Kidney tubule cell (primary cell): ENCODE results near the gene MZF1.

Experiments
- DNase-seq: peaks from one replicate; pipeline ENCODE4 v3.0.0-alpha.2; 2018; ENCODE audit warnings: low spot score

The MZF1 gene

DNA sequence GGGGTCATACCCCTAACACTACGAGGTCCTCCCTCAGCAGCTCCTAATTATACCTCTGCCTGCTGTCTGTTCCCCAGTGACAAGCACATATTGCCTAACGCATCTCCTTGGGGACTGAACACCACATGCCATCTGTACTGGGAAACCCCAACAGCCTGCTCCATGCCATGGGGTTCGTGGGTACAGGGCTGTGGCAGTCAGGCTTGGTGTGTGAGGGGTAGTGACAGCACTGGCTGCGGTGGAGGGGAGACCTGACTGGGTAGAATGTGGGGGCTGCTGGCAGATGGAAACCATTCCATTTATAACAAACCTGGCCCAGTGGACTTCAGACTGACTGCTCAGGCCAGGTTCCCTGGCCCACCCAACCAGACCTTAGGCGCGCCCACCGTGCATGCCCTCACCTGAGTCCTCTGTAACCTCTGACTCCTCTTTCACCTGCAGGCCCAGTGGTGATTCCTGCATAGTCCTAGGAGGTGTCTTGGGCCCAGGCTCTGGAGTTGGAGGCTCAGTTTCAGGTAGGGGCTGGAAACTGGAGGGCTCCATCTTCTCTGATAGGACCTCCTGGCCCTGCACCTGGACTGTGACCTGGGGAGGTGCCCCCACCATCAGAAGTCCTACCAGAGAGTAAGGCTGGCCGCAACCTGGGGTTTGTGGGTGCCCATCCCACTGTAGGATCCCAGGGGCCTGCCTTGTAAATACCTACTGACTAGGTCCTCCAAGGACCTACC is 3.0 kb downstream of the MZF1 start:
- DNase-seq = no peak

DNA sequence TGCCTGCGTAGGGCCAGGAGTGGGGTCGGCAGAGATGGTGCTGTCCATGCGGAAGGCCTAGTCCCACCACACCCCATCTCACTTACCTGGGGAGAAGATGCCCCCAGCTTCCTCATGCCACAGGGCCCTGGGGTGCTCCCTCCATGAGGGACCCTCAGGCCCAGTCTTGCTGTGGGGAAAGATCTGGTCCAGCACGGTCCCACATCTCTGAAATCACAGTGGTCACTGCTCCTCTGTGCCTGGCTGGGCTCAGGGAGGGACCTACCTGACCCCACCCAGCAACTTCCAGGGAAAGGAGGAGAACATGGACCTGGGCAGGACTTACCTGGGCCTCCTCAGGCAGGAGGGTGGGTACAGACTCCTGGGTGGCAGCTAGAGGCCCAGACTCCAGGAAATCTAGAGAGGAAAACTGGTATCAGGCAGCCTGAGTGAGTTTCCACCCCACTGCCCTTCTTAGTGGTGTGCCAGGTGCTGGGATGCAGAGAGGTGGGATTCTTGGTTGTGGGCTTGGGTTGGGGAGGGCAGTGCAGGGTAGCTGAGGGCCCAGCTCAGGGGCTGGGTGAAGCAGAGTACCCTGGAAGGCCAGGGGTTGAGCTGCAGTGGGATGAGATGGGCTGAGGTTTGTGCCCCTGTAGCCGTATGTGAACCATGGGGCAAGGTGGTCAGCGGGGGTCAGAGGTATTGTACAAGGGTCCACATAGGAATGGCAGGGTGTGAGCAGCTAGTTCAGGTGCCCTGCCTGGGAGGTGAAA is 3.8 kb downstream of the MZF1 start:
- DNase-seq = no peak

DNA sequence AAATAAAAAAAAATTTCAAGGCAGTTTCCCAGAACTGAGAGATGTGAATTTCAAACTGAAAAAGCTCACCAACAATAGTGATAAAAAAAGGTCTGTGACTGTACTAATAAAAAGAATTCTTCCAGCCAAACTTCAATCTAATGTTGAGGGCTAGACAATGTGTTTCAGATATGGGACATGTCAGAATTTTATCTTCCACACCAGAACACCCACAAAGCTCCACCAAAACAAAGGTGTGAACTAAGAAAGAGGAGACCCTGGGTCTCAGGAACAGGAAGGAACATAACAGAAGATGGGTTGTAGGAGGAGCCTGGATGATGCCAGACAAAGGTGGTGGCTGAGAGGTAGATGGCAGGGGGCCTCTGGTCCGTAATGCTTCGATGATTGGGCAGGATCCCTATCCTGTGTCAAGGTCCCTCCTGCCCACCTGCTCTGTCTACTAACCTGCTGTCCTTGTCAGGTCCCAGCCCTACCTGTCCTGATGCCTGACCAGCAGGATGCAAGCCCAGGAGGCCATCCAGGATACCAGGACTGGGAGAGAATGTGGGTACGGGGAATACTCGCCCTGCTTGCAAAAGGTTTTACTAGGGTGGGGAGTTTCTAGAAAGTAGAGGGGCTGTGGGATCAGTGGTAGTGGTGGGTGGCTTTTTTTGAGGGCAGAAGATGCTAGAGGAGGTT is 4.5 kb downstream of the MZF1 start:
- no peak for DNase-seq

DNA sequence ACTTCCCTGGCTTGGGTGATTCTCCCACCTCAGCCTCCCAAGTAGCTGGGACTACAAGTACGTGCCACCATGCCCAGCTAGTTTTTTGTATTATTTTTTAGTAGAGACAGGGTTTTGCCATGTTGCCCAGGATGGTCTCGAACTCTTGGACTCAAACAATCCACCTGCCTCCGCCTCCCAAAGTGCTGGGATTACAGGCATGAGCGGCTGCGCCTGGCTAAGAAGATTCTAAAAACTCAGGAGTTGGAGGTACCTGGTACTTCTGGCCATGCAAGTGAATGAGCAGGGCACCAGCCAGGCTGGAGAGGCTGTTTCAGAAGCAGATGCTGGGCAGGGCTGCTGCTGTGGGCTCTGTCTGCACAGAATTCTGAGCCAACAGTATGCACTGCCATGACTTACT is 6.1 kb downstream of the MZF1 start:
- DNase-seq = no peak

DNA sequence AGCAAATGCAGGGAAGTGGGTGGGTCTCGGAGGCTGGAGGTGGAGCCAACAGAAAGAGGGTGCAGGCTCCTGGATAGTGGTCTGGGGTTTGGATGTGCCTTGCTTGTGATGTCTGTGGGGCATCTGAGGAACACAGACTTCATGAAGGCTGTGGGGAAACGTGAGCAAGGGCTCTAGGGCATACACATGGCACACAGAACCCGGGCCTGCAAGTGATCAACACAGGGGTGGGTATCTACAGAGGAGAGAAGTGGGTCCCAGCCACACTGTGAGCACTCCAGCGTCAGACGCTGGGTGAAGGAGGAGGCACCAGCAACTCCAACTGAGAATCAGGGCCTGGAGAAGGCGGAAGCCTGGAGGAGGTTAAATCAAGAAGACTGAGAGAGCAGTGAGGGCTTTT is 9.3 kb downstream of the MZF1 start:
- DNase-seq = no peak

DNA sequence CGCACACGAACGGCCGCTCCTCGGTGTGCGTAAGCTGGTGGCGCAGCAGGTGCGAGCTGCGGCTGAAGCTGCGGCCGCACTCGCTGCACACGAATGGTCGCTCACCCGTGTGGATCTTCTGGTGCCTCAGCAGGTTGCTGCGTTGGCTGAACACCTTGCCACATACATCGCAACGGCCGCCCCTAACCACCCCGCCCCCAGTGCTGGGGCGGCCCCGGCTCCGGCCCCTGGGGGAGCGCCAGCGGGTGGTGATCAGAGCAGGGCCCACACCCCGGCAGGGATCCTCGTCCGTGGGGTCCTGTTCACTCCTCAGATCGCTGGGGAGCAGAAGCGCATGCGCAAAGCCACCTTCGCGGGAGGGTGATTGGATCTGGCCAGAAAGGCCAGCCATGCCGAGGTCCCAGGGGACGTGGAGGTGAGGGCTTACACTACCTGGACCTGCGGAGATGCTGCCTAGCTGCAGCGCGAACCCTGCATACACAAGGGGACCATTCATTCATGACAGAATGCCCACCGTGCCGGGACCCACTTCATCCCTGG is 10.0 kb downstream of the MZF1 start:
- peak; percentile 59 for DNase-seq

DNA sequence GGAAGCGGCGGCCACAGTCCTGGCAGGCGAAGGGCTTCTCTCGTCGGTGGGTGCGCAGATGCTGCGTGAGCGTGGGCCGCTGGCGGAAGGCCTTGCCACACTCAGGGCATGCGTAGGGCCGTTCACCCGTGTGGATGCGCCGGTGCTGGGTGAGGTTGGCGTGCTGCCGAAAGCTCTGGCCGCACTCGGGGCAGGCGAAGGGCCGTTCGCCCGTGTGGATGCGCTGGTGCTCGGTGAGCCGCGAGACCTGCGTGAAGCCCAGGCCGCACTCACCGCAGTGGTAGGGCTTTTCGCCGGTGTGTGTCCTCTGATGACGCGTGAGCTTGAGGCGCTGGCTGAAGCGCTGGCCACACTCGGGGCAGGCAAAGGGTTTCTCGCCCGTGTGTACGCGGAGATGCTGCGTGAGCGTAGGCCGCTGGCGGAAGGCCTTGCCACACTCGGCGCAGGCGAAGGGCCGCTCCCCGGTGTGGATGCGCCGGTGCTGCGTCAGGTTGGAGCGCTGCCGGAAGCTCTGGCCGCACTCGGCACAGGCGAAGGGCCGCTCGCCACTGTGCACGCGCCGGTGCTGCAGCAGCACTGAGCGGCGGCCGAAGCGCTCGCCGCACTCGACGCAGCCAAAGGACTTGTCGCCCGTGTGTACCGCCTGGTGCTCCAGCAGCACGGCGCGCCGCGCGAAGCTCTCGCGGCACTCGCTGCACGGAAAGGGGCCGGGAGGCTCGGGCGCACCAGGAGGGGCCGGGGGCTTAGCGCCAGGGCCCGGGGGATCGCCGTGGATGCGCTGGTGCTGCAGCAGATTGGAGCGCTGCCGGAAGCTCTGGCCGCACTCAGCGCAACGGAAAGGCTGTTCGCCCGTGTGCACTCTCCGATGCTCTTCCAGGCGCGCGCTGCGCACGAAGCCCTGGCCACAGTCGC is 10.8 kb downstream of the MZF1 start:
- peak; percentile 61 for DNase-seq

DNA sequence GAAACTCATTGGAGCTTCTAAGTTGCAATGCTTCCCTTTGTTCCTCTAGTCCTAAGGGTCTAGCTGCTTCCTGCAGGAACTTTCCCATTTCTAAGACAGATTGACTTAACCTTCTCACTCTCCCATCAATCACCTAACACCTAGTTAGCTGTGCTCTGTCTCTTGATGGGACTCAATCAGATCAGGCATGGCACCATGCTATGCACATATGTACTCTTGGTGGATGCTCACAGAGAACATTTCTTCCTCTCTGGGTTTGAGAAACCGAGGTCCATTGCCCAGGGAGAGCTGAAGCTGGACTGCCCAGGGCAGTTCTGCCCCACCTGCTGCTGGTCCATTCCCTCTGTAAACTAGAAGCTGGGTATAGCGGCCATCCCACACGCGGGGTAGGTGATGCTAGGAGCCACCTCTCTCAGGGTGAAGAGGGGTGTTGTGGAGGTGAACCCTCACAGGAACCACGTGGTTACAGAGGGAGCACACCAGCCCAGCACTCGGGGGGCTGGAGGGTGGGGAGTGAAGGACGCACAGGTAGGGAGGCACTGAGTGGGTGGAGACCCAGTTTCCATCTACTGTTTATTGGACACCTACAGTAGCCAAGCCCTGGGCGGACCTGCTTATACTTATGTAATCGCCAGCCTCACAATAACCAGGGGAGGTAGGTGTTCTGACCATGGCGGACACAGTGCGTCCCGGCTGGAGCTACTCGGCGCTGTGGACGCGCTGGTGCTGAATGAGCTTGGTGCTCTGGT is 11.6 kb downstream of the MZF1 start:
- DNase-seq = no peak

DNA sequence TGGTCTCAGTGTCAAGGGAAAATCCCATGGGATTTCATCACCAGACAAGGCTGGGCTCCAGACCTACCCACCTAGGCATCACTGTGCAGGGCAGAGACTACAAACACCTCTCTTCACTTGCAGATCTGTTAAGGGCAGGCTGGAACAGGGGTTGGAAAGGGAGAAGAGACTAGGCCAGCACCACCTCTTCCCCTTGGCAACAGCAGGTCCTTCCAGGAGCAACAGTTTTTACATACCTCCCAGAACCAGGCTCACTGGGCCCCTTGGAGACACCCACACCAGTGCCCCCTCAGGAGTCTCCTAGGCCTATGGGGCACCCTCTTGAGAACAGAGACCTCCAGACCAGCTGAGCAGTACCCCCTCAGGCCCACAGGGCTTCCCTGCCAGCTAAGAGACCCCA is 12.2 kb downstream of the MZF1 start:
- no peak for DNase-seq

DNA sequence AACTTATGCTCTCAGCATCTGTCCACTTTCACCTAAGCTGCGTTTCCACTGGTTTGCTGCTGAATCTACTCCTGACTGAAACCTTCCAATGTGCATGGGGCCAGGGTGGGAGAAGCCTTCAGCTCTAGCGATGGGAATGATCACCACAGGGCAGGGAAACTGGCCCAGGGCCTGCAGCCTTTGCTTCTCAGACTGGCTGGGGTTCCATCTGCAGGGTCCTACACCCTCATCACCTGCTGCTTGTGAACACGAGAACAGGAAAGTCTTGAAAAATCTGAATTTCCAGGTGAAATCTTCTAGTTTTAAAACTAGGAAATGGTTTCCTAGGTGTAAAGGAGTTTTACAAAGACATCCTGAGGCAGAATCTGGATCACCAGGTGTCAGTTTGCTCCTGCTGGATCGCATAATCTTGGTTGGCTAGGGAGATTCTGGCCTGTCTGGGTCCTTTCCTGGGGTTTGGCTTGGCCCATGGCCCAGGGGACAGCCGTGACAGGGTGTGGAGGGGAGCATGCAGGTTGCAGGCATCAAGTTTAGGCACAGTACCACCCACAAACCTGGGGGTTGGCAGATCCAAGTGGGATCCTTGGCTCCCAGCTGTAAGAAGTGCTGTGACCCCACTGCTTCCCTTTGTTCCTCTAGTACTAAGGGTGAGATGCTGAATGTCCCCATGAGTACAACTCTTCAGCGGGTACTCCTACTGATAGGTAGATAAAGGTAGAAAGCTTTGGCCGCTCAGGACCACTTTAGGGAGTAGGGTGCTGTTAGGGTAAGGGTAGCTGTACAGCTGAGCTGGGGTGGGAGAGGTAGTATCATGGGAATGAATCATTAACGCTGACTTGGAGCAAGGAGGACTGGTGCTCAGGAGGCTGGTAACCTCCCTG is 12.9 kb downstream of the MZF1 start:
- DNase-seq = no peak

DNA sequence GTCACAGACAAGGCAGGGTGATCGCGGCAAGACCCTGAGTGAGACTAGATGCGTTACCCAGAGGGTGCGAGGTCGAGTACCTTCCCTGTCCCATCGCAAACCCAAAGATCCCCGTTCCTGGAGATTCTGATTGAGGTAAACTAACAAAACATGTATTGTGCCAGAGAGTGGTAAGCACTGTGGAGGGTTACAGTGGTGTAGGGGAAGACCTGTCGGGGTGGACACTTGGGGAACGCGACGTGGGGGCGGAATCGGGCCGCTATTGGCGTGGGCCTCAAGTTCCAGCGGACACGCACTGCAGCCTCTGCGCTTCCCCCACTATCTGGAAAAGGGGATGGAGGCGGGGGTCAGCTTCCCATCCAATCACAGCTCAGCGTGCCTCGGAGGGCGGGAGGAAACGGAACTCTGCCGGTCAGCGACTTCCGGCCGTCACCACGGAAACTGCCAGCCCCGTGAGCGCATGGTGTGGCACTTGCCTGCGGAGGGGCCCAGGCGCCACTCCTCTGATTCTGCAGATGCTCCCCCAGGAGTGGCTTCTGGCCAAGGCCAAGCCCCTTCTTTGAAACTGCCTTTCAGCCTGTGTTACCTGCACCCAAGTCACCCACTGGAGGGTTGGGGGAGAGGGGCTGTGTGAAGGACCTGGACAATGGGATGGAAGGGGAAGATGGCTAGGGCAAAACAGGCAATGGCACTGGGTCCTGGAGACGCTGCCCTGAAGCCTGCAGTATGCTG is 13.7 kb downstream of the MZF1 start:
- peak; percentile 93 for DNase-seq

DNA sequence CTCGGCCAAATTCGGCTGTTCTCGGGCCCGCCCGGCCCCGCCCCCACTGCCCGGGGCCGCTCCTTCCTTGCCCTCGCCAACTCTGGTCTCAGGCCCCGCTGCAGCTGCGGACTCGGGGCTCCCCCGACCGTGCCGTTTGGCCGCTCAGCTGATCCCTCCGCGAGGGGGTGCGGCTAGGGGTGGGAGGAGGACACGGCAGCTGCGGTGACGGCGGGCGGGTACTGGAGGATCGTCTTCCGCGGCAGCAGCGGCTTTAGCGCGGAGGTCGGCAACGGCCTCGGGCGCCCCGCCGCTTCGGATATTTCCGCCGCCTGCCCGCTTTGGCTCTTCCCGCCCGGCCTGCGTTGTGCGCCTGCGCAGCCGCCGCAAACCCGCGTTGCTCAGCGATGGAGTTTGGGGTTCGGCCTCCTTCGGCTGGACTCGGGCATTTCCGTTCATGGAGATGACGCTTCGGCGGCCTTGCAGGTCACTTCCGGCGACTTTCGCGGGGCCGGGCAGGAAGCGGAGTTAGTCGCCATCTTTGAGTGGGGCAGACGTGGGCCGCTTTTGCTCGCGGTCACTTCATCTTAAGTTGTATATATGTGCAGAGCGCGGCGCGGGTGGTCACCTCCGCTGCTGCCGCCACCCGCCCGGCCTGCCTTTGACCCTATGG is 14.4 kb downstream of the MZF1 start:
- peak; percentile 99 for DNase-seq

DNA sequence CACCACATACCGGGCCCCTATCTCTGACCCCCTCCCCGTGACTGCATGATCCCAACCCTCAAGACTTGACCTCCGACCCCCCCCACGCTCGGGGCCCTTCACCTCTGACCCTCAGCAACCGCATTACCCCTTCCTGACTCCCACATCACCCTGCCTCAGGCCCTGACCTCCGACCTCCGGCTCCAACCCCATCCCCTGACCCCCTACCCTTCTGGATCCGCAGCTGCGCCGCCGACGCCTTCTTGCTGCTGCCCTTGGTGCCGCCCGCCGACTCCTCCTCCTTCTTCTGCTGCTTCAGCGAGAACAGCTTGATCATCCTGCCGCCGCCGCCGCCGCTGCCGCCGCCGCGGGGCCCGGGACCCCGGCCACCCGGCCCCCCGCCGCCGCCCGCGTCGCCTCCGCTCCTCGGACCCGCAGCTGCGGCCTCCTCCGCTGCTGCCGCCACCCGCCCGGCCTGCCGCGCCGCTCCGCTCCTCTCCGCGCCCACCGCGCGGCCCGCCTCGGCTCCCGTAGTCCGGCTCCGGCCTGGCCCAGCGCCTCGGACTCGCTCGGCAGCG is 15.0 kb downstream of the MZF1 start, which contains the start of gene UBE2M:
Gene UBE2M, minus strand, starts transcription at position 546 of the 557 bp plus-strand sequence. Its CDS starts 230 bp downstream, at position 316.
- no peak for DNase-seq

DNA sequence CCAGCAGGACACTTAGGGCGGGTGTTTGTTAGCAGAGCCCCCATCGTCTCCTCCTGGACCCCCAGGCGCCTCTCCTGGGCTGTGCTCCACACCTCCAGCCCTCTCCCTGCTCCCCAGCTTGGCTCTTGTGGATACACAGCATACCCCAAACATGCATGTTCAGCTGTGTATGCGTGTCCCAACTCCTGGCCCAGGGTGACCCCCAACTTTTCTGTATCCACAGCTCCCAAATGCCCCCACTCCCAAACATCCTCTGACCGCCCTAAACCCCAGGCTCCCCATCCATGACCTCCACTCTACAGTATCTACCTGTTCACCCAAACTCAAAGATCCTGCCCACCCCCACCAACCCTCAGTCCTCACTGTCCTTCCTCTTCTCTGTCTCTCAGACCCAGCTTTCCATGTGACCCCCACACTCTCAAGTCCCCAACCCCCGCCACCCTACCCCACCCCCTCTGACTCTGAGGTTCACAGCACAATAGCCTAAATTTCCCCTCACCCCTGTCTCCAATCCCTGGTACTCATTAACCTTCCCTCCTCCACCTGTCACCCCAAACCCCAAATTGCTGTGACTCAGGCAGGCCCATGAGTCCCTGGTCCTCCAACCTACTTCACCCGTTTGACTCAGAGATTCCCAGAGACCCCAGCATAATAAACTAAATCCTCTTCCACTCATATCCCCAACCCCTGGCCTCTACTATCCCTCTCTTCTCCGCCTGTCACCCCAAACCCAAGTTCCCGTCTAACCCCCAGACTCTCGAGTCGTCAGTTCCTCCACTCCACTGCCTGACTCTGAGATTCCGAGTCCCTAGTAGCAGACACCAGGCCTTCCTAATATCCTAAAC is 15.7 kb downstream of the MZF1 start:
- no peak for DNase-seq

DNA sequence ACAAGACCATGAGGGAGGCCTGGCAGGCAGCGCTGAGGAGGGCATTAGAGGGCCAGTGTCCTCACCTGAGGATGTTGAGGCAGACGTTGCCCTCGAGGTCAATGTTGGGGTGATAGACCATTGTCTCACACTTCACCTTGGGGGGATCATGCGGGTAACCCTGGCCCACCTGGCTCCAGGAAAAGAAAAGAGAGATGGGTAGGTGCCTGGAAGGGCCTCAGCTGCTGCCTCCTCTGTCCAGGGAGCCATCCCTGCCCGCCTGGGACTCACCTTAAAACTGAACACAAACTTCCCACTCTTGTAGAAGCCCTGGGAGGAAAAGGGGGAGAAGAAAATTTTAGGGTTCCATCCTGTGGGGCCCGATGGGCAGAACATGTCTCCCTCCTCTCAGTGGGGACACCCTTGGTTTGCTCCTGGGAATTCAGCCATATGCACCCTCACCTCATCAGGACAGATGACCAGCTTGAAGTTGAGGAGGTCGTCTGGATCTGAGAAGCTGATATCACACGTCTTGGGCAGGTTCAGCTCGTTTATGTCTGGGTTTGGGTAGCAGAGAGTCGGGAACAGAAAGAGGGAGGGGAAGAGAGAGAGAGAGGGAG is 16.4 kb downstream of the MZF1 start:
- DNase-seq = no peak

DNA sequence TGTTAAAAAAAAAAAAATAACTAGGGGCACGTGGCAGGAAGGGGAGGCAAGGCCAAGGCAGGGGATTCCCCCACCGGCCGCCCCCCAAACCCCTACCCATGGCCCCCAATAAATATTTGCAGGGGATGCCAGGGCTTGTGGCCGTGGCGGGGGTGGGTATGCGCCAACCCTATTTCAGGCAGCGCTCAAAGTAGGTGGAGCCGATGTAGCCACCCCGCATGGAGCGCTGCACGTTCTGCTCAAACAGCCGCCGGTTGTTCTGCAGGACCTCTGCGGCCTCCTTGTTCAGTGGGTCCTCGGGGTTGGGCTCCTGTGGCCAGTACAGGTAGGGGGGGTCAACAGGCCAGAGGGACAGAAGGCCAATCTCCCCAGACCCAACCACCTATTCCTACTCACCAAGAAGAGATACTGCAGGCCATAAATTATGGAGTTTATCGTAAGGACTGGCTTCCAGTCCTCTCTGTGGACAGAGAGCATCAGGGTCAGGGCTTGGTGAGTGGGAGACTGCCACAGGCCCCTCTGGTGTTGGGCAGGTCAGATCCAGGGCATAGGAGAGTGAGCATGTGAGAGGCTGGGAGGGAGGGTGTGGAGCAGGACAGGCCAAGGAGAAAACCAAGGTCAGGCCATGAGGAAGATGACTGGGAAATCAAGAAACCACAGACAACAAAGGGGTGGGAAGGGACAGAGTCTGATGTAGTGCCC is 17.1 kb downstream of the MZF1 start:
- DNase-seq = no peak
